GM21360 (cell line): ENCODE data around the gene HMGN3.

Source experiments
- ATAC-seq: cut with Tn5 transposase; IDR thresholded peaks from one replicate; pipeline ENCODE4 v1.9.1; 2021; ENCODE audit warnings: mild to moderate bottlenecking, moderate library complexity; ENCODE audit not compliant: unreplicated experiment

Gene HMGN3

DNA sequence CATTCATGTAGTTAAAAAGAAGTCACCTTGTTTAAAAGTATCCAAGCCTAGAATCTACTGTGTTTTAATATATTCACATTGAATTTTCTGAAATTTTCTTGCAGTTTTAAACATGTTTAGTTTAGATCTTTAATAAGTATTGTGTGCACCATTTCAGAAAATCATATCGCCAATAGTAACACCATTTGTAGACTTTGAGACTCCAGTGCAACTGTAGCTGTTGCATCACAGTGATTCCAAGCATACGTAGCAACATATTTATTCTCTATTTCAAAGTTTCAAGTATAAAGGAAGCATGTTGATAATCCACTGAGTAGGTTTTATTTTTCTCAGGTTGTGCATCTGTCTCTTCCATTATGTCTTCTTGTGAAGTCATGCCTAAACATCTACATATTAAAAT, 46.4 kb downstream of the HMGN3 start:
- no peak for ATAC-seq

- no peak for ATAC-seq
These were observed 47.9 kb downstream of the HMGN3 start for GRCh38 chr6:79186564-79186963.

- no peak for ATAC-seq
These were observed 49.8 kb downstream of the HMGN3 start for GRCh38 chr6:79184641-79185040.

DNA sequence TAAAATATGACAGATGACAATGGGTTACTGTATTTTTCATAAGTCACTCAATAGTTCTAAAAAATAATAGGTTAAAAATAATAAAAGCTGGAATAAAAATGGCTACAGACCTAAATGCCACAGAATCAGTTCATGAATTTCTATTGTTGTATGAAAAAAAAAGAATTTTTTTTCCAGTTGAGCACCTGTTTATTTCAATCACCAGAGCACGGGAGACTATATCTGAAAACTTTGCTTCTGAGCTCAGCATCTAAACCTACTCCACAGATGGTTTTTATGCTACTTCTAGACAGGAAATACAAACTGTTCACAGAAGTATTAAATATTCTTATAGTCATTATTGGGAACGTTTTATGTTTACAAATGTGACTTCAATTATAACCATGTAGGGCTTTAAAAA, 50.4 kb downstream of the HMGN3 start:
- ATAC-seq = no peak

GRCh38 chr6:79180052-79180451, 54.4 kb downstream of the HMGN3 start:
- ATAC-seq = no peak

DNA sequence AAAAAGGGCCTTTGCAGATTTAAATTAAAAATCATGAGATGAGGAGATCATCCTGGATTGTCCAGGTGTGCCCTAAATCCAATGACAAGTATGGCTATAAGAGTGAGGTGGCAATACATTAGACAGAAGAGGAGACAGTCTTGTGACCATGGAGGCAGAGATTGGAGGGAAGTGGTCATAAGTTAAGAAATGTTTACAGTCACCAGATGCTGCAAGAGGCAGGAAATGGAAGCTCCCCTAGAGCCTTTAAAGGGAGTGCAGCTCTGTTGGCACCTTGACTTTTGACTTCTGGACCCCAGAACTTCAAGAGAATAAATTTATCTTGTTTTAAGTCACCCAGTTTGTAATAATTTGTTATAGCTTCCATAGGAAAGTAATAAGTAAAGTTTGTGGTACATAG, 61.1 kb downstream of the HMGN3 start:
- ATAC-seq = no peak

GRCh38 chr6:79170959-79171358, 63.5 kb downstream of the HMGN3 start:
- no peak for ATAC-seq

DNA sequence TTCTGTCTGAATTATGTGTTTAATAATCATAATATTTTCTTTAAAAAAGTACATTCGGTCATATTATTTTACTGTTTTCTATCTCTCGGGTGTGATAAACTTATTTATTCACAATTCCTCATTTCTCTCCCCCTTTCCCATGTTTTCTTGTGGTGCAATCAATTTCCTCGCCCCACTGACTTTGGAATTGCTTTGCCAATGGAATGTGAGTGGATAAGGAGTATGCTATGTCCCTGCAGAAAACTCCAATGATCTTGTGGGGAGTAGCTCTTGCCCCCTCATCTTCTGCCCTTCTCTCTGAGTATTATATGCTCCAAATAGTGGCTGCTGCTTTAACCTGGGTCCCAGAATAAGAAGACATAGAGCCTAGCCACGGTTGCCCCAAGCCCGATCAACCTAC, 64.1 kb downstream of the HMGN3 start:
- ATAC-seq = no peak

GRCh38 chr6:79168695-79168980, 65.8 kb downstream of the HMGN3 start:
- ATAC-seq = no peak

GRCh38 chr6:79167931-79168694, 66.4 kb downstream of the HMGN3 start:
- no peak for ATAC-seq

DNA sequence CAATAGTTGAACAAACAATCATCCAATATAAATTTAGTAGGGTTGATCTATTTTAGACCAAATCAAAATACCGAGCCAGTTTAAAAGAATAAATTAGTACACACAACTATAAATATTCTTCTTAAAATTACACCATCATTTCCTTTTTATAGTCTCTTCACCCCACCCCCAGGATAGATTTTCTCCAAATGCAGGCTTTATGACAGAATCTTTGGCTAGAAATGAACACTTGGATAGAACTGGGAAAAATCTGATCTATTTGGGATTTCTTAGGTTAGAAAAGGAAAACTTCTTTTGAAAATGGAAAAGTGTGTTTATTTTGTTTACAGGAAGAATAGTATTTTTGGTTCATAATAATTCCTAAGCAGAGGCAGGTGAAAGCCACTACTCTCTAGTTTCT, 74.6 kb downstream of the HMGN3 start:
- no peak for ATAC-seq

- no peak for ATAC-seq
These were observed 75.5 kb downstream of the HMGN3 start for GRCh38 chr6:79158856-79159516.

DNA sequence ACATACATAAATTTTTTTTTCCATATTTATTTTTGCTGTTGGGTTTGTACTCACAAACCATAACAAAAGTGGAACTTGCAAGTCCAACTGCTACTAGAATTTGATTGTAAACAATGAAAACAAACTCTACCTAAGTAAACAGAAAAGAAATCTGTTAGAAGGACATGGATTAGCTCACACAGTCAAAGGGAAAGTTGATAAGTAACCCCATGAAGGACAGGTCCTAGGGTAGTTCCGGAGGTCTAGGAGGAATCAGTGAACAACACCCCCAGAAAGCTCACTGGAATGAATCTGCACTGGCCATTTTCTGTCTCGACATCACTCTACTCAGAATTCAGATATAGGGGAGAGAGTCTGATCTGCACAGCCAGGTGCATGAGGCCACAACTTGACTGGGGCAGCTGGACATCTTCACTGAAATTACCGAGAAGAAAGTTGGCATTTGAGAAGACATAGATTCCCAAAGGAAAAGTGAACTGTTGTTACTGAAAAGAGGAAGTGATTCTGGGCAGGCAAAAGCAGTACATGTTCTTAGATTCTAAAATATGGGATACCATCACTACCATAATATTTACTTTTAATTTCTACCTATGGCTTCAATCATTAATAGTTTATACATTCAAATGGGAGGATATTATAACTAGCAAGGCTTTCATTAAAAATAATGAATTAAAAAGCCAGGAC, 76.4 kb downstream of the HMGN3 start:
- no peak for ATAC-seq

GRCh38 chr6:79152269-79152737, 82.2 kb downstream of the HMGN3 start:
- ATAC-seq = no peak
